Hematopoietic multipotent progenitor cell treated with erythropoietin and hydrocortisone succinate and interleukin-3 and kit ligand, for 17 days (in vitro differentiated cells): ENCODE data around the gene LHX8.
"Not testable (repeated sequence)": the region's sequence is repeated elsewhere in the genome, so short reads cannot be mapped to it uniquely, and the experiment has no call there.

ENCODE experiments used
- DNase-seq: peaks from one replicate; pipeline ENCODE4 v3.0.0-alpha.2; 2015; ENCODE audit warnings: low spot score

LHX8 gene

GRCh38 chr1:75132812-75133619, 1.2 kb upstream of the LHX8 start:
- no peak for DNase-seq

GRCh38 chr1:75134647-75135572, 722 bp downstream of the LHX8 start:
- DNase-seq: no peak

GRCh38 chr1:75135573-75136194, 1.5 kb downstream of the LHX8 start:
- no peak for DNase-seq

GRCh38 chr1:75136195-75136815, 2.1 kb downstream of the LHX8 start:
- no peak for DNase-seq

- no peak for DNase-seq
These were observed 2.9 kb downstream of the LHX8 start for GRCh38 chr1:75136921-75137641.

DNA sequence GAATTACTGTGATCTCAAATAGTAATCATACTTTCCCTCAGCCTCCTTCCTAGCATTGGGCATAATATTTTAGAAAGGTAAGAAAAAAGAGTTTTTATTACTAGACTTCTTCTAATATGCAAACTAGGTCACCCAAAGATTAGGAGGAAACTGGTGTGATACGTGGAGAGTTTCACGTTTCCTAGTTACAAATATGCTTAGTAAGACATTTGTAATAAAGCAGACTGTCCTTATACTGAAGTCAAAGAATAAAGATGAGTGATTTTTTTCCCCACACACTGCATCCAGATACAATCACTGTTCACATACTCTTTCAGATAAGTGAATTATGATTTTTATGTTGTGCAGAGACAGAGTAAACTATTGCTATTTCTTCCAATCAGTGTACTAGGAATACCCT, 17.9 kb downstream of the LHX8 start:
- DNase-seq: no peak

DNA sequence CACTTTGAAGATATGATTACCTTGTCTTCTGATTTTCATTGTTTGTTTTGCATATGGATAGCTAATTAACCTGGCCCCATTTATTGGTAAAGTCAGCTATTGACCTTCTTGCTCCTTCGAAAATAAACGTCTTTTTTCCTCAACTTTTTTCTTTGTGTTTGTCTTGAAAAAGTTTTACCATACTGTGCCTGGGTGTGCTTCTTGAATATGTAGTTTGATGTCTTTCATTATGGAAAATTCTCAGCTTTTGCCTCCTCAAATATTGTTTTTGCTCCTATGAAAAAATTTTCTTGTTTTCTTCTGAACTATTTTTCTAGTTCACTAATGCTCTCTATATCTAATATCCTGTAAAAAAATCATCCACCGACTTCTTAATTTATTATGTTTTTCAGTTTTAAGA, 25.0 kb downstream of the LHX8 start:
- no peak for DNase-seq

- DNase-seq: no peak
These were observed 31.1 kb downstream of the LHX8 start for GRCh38 chr1:75165264-75165663.

DNA sequence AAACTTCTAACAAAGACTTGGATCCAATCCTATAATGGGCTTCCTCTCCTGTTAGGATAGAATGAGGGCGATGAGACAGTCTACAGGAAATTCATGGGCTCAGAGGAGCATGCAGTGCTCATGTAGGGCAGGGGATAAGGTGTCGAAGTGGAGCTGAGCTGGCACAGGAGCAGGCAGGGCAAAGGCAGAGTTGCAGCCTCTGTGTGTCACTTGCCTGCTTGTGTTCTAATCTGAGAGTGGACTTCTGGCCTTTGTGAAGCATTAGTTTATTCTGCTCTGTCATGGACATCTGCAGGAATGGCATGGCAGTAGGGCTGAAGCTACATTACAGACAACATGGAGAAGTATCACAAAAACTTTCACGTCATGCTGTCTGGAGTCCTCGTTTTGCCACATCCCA, 32.6 kb downstream of the LHX8 start:
- DNase-seq: no peak

DNA sequence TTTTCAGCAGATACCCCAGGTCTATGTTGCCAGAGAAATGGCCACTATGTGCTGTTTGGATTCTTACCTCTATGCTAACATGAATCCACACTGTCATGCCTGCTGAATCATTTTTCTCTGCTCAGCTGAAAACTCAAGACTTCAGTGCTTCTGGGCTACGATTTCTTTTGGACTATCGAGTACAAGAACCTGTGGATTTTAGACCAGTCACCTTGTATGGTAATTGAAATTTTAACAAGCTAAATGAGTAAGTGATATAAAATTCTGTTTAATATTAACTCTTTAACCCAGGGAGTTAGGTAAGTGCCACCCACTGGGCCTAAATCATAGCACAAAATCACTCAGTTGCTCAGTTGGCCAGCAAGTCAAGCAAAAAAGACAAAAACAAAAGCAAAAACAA, 35.8 kb downstream of the LHX8 start:
- DNase-seq: no peak

- no peak for DNase-seq
These were observed 36.8 kb downstream of the LHX8 start for GRCh38 chr1:75170981-75171380.

DNA sequence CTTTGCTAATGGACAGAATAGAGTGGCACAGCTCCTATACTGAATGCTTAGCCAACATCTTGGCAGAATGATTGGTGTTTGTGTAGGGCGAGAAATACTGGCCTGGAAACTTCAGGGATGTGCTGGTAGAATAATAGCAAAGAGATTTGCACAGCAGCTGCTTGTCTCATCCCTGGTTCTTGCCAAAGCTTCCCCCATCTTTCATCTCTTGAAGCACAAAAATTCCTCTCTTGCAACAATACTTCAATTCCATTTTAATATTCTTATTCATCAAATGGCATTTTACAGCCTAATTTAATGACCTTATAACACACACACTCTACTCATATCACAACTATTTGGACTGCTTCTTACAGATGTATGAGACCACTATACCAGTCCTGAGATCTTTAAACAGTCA, 37.7 kb downstream of the LHX8 start:
- no peak for DNase-seq

DNA sequence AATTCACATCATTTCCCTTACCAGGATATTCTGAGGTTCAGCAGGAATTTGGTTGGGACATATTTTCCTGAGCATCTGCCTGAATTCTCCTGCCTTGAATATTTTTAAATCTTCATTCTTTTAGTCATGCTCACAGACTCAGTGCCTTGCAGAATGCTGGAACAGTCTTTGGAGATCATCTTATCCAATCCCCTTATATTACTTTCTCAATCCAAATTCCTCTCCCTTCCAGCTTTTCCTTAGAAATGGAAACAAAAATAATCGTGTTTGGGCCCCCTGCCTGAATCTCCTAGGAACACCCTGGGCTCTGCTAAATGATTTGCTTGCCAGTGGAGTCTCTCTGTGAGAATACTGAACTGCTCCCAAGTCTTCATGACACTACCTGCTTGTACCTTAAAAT, 38.4 kb downstream of the LHX8 start:
- DNase-seq: no peak

DNA sequence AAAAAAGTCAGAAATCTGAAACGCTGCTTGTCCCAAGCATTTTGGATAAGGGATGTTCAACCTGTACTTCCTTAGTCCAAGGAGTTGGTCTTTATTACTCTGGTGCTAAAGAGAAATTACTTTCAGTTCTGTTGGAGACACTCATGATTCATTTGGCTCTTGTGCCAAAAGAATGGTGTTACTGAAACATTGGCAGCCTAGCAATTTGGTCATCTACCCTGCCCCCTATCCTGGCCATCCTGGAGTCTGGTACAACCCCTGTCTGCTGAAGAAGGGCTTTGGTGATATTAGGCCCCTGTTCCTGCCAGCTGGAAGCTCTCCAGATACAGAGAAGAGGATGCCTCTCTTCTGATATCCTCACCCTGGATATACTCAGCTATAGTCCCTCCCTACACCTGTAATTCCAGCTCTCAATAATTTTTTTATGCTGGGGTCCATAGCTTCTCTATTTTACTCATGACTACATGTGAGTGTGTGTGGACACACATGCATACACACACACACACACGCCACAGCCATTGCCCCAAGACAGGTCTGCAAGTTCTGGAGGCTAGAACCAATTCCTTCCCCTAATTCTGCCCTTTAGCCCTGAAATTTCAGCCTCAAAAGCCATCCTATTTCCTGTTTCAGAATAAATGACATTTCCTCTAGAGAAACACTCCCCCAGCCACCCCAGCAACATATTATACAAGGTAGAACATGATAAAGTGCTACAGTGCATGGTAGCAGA, 40.0 kb downstream of the LHX8 start:
- DNase-seq: no peak

GRCh38 chr1:75181214-75181955, 47.2 kb downstream of the LHX8 start:
- DNase-seq: not testable (repeated sequence)

DNA sequence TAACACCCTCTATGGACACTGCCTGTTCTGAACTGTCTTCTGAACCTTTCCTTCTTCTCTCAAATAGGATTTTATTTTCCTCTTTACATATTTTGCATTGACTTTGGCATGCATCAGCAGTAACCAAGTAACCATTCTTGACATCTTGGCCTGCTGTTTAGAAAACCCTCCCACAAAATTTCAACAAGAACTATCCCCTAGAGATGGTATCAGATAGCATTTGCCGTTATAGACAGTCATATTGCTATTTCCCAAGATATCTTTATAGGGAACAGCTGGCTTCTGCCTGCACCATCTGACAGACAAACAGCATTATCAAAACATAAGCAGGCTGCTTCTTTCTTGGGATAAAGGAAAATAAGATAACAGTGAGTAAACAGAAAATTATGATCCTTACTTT, 54.7 kb downstream of the LHX8 start:
- no peak for DNase-seq

GRCh38 chr1:75198163-75198562, 64.0 kb downstream of the LHX8 start:
- DNase-seq: no peak

GRCh38 chr1:75198761-75199160, 64.6 kb downstream of the LHX8 start:
- no peak for DNase-seq

- no peak for DNase-seq
These were observed 68.6 kb downstream of the LHX8 start for GRCh38 chr1:75202751-75203150.
